ENCODE data around the gene RXRA. TPM values are rescaled to one million over a fixed set of nuclear protein-coding genes. Genes with fewer than 3 reads are reported as not detected.
A peak's percentile ranks its signal among the peaks of the same experiment; 100 is the strongest.

RXRA gene
- polyA plus RNA-seq, 1 donor: 74.6 TPM

DNA sequence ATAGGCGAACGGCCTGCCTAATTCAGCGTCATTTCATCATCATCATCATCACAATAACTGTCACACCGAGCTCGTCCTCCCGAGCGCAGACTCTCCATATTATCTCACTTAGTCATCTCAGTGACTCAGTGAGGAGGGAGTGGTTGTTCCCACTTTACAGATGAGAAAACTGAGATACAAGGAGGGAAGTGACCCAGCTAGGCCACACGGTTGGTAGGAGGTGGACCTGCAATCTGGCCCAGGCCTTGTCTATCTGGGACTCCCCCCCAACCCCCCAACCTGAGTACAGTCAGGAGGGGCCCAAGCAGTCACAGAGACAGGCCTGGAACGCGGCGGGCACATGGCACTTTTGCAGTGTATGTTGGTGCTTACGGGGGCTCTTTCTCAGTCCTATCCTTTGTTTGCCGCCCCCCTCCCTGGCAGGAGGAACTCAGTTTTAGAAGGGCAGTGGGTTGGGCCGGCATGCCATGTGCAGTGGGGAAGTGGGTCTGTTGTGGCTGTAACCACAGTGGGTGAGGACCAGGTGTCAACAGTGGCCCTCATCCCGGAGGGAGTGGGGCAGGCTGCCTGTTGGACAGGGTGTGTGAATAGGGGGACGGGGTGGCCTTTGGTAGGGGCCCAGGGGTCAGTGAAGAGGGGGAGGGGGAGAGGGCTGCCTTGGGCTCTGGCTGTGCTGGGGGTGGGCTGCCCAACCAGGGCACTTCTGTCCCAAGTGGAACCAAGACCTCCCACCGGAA, 1.7 kb upstream of the RXRA start:
- Histone ChIP-seq H3K4me3 (ENCODE audit: low read length) (peak overlapping the region; percentile 83), H3K27ac (ENCODE audit: low read length) (no peak overlapping the region), H3K9me3 (ENCODE audit: control insufficient read depth, low read depth, low read length) (peaks cover 2% of the 10 kb centered on the region), H3K36me3 (ENCODE audit: control insufficient read depth, insufficient read depth, low read length) (no peaks in the 10 kb centered on the region), H3K27me3 (ENCODE audit: control insufficient read depth, insufficient read depth, low read length) (no peaks in the 10 kb centered on the region), H3K4me1 (ENCODE audit: control insufficient read depth, insufficient read depth, low read length) (peaks cover 43% of the 10 kb centered on the region)
- whole genome bisulfite sequencing (ENCODE audit: insufficient coverage, low lambda C conversion rate): no CpG with 5 or more reads among the region's 17 CpGs
- DNase-seq: no peak

DNA sequence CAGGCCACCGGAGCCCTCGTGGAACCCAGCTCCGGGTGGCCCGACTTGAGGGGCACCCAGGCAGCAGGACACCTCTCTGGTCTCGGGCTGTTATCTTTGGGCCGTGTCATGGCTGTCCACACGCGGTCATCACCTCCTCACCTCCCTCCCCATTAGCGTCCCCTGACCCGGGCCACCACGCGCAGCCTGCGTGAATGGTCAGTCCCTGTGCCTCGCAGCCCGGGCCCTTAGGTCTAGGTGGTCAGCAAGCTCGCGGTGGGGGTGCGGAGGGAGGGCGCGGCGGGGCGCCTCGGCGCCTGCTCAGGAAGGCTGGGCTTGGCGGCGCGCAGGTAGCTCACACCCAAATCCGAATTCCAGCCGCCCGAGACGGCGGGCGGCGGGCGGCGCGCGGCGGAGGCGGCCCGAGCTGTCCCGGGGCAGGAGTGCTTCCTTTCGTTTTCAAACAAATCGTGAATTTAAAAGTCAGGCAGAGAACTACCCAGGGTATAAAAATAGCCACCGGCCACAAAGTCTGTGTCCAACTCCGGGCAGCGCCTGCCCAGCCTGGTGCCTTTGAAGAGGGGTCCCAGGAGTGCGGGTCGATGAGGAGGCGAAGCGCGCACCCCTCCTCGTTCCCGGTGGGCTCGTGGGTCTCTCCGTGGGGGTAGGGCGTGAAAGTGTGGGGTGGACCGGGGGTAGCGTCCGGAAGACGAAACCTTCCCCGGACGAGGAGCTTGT, 1.0 kb upstream of the RXRA start:
- Histone ChIP-seq H3K36me3 (ENCODE audit: control insufficient read depth, insufficient read depth, low read length) (no peaks in the 10 kb centered on the region), H3K4me1 (ENCODE audit: control insufficient read depth, insufficient read depth, low read length) (peaks cover 49% of the 10 kb centered on the region), H3K27me3 (ENCODE audit: control insufficient read depth, insufficient read depth, low read length) (no peaks in the 10 kb centered on the region), H3K4me3 (ENCODE audit: low read length) (peak overlapping the region; percentile 83), H3K27ac (ENCODE audit: low read length) (peak overlapping the region; percentile 75), H3K9me3 (ENCODE audit: control insufficient read depth, low read depth, low read length) (peaks cover 2% of the 10 kb centered on the region)
- peak in 1 of 2 donors; percentile 76 for DNase-seq
- no CpG with 5 or more reads among the region's 63 CpGs for WGBS (ENCODE audit: insufficient coverage, low lambda C conversion rate)

DNA sequence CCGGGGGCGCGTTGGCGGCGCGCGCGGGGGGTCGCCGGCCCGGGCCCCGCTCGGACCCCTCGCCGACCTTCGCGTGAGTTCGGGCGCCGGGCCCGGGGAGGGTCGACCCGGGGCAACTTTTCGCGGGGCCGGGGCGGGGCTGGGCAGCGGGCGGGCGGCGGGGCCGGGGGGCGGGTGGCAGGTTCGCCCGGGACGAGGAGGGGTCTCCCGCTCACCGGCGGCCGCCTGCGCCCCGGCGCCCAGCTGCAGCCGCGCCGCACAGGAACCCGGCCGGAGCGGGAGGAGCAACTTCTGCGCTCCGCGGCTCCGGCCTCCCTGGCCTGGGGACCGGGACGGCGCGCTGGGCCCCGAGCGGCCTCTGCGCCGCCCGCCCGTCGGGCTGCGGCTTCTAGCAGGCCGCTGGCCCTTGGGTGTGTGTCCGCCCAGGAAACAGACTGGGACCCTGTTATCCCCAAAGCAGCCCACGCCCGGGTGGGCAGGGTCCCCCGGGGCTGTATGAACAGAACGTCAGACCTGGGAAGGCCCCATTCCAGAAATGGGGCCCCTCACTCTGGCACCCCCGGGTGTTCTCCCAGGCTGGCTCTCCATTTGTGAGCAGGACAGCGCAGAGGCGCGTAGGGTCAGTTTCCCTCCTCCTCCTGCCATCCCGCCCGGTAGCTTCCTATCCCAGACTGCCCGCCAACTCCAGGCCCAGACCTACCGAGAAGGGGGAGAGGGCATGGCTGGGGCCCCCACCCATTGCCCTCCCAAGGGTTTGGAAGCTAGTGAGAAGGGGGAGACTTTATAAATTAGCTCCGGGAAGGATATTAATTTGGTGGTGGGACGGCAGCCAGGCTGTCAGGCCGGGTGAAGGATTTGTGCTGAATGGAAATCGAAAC, 708 bp downstream of the RXRA start:
- Histone ChIP-seq H3K4me3 (ENCODE audit: low read length) (peak overlapping the region; percentile 93), H3K4me1 (ENCODE audit: control insufficient read depth, insufficient read depth, low read length) (peaks cover 49% of the 10 kb centered on the region), H3K27ac (ENCODE audit: low read length) (peak overlapping the region; percentile 97), H3K36me3 (ENCODE audit: control insufficient read depth, insufficient read depth, low read length) (no peaks in the 10 kb centered on the region), H3K27me3 (ENCODE audit: control insufficient read depth, insufficient read depth, low read length) (no peaks in the 10 kb centered on the region), H3K9me3 (ENCODE audit: control insufficient read depth, low read depth, low read length) (peaks cover 2% of the 10 kb centered on the region)
- no CpG with 5 or more reads among the region's 83 CpGs for WGBS (ENCODE audit: insufficient coverage, low lambda C conversion rate)
- DNase-seq: peak in 1 of 2 donors; percentile 47

DNA sequence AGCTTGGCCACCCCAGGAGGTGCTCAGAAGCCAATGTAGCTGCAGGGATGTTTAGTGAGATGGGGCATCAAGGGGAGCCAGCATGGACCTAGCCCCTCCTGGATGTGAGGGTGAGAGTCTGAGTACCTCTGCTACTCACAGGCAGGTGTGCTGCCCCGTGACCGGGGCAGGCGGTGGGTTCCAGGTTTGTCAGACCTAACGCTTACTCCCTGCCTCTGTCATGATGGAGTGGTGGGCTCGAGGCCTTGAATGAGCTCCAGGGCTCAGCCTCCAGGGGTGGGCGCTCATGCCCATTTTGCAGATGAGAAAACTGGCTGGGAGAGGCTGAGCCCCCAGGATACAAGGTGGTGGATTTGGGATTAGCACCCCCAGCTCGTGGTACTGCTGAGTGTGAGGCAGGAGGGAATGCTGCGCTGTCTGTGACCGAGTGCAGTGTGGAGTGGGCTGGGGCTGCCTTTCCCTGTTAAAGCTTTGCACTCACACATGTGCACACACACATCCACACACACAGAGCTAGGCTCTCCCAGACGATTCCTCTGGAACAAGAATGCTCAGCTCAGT, 1.5 kb downstream of the RXRA start:
- H3K4me3 ChIP-seq (ENCODE audit: low read length): peak overlapping the region; percentile 93
- H3K9me3 ChIP-seq (ENCODE audit: control insufficient read depth, low read depth, low read length): peaks cover 2% of the 10 kb centered on the region
- no CpG with 5 or more reads among the region's 10 CpGs for WGBS (ENCODE audit: insufficient coverage, low lambda C conversion rate)
- no peaks in the 10 kb centered on the region for H3K36me3 ChIP-seq (ENCODE audit: control insufficient read depth, insufficient read depth, low read length)
- H3K27me3 ChIP-seq (ENCODE audit: control insufficient read depth, insufficient read depth, low read length): no peaks in the 10 kb centered on the region
- H3K4me1 ChIP-seq (ENCODE audit: control insufficient read depth, insufficient read depth, low read length): peaks cover 54% of the 10 kb centered on the region
- peak overlapping the region; percentile 97 for H3K27ac ChIP-seq (ENCODE audit: low read length)
- peak in 1 of 2 donors; percentile 41 for DNase-seq

DNA sequence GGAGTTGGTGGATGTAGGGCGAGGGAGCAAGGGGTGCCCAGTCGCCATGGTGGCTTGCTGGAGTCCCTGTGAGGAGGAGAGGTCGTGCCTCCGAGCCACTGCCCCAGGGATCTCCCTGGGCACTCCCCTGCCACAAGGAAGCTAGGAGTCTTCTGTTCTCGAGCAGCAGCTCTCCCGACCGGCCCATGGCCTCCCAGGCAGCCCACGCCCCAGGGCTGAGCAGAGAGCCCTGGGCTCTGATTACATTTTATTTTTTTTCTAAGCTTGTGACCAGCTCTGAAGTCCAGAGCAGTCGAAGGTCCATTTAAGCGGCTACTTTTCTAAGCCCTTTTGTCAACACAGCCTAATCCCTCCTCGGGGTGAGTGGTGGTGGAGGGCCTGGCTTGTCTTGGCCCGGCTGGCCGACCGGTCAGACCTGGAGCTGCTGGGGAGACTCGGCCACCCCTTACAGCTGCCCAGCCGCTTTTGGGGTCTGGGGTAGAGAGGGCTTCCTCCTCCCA, 2.1 kb downstream of the RXRA start:
- Histone ChIP-seq H3K36me3 (ENCODE audit: control insufficient read depth, insufficient read depth, low read length) (no peaks in the 10 kb centered on the region), H3K9me3 (ENCODE audit: control insufficient read depth, low read depth, low read length) (peaks cover 2% of the 10 kb centered on the region), H3K27me3 (ENCODE audit: control insufficient read depth, insufficient read depth, low read length) (no peaks in the 10 kb centered on the region), H3K4me3 (ENCODE audit: low read length) (peak overlapping the region; percentile 93), H3K4me1 (ENCODE audit: control insufficient read depth, insufficient read depth, low read length) (peaks cover 60% of the 10 kb centered on the region), H3K27ac (ENCODE audit: low read length) (peak overlapping the region; percentile 97)
- peak in 1 of 2 donors; percentile 78 for DNase-seq
- no CpG with 5 or more reads among the region's 16 CpGs for WGBS (ENCODE audit: insufficient coverage, low lambda C conversion rate)

DNA sequence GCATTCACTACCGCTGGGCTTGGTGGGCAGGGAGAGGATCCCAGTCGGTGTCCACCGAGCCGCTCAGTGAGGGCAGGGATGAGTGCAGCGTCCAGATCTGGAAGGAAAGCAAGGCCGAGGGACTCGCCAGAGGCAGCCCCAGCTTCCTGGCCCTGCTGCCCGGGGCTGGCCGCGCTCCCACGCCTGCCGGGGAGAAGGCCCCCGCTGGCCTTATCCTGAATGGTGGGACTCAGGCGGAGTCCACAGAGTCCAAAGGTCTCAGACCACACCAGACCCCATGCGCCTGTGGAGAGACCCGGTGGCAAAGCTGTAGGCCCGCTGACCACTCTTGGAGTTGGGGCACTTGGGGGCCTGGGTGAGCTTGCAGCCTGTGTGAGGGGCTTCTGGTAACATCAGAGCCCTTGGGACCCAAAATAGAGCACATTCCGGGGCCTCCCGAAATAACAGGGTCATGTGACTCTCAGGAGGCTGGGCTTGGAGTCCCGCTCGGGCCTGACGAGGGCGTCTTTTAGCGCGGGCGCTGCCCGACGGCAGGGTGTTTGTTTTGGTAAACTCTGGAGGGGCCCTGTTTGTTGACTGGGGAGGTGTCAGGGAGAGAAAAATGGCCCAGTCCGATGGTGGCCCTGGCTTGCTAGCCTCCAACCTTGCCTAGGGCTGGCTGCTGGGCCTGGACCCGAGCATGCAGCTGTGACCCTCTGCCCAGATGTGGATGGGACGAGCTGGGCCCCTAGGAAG, 2.8 kb downstream of the RXRA start:
- H3K4me1 ChIP-seq (ENCODE audit: control insufficient read depth, insufficient read depth, low read length): peaks cover 65% of the 10 kb centered on the region

DNA sequence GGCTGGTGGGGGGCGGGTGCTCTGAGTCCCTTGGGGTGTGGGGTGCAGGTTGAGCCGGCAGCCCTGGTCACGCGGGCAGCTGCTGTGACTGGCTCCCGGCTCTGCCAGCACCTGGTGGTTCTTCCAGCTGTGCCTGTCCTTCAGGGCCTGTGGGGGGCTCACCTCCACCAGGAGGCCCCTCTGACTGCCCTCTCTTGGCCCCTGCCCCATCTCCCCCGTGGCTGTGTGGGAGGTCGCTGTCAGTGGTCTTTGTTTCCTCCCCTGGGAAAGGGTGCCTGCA, 3.3 kb downstream of the RXRA start:
- no CpG with 5 or more reads among the region's 7 CpGs for WGBS (ENCODE audit: insufficient coverage, low lambda C conversion rate)
- Histone ChIP-seq H3K4me1 (ENCODE audit: control insufficient read depth, insufficient read depth, low read length) (peaks cover 71% of the 10 kb centered on the region), H3K27ac (ENCODE audit: low read length) (peak overlapping the region; percentile 97), H3K36me3 (ENCODE audit: control insufficient read depth, insufficient read depth, low read length) (no peaks in the 10 kb centered on the region), H3K27me3 (ENCODE audit: control insufficient read depth, insufficient read depth, low read length) (no peaks in the 10 kb centered on the region), H3K9me3 (ENCODE audit: control insufficient read depth, low read depth, low read length) (no peaks in the 10 kb centered on the region), H3K4me3 (ENCODE audit: low read length) (peak overlapping the region; percentile 93)
- peak in 1 of 2 donors; percentile 59 for DNase-seq

More for the DNA sequence above, 2.8 kb downstream of the RXRA start:
- Histone ChIP-seq H3K4me3 (ENCODE audit: low read length) (peak overlapping the region; percentile 93), H3K27ac (ENCODE audit: low read length) (peak overlapping the region; percentile 97), H3K9me3 (ENCODE audit: control insufficient read depth, low read depth, low read length) (peaks cover 1% of the 10 kb centered on the region), H3K27me3 (ENCODE audit: control insufficient read depth, insufficient read depth, low read length) (no peaks in the 10 kb centered on the region), H3K36me3 (ENCODE audit: control insufficient read depth, insufficient read depth, low read length) (no peaks in the 10 kb centered on the region)
- WGBS (ENCODE audit: insufficient coverage, low lambda C conversion rate): no CpG with 5 or more reads among the region's 31 CpGs
- DNase-seq: peak in 1 of 2 donors; percentile 74

DNA sequence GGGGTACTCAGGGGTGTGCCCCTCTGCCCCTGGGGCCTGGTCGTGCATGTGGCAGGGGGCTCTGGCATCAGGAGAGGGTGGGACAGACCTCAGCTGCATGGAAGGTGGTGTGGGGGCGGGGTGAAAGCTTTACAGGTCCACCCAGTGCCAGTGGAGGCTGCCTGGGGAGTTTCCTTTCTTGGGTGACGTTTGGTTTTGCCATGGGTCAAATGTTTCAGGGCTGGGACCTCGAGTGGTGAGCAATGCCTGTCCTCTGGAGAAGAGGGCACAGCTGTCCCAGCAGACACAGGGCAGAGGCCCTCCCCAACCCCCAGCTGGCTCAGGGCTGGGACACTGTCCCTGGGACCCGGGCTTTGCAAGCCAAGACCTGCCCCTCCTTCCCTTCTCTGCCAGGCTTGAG, 3.6 kb downstream of the RXRA start:
- Histone ChIP-seq H3K36me3 (ENCODE audit: control insufficient read depth, insufficient read depth, low read length) (no peaks in the 10 kb centered on the region), H3K9me3 (ENCODE audit: control insufficient read depth, low read depth, low read length) (no peaks in the 10 kb centered on the region), H3K27ac (ENCODE audit: low read length) (peak overlapping the region; percentile 97), H3K27me3 (ENCODE audit: control insufficient read depth, insufficient read depth, low read length) (no peaks in the 10 kb centered on the region), H3K4me3 (ENCODE audit: low read length) (peak overlapping the region; percentile 93), H3K4me1 (ENCODE audit: control insufficient read depth, insufficient read depth, low read length) (peaks cover 74% of the 10 kb centered on the region)
- WGBS (ENCODE audit: insufficient coverage, low lambda C conversion rate): no CpG with 5 or more reads among the region's 5 CpGs
- no peak for DNase-seq

DNA sequence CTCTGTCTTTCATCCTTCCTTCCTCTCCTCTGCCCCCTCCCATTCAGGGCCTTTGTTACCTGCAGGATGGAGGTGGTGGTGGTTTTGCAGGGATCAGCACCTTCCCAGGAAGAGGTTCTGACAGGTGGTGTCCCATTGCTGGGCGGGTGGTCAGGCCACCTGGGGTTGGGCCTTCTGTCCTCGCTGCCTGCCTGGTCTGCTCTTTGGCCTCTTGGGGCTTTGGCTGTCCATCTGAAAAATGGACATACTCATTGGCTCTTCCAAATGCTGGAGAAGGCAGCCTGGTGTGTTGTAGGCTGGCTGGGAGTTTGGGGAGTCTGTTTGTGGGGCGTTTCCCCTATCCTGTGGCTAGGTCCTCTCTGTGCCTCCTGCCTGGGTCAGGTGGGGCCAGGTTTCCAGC, 4.3 kb downstream of the RXRA start:
- no peak for DNase-seq
- Histone ChIP-seq H3K9me3 (ENCODE audit: control insufficient read depth, low read depth, low read length) (no peaks in the 10 kb centered on the region), H3K27me3 (ENCODE audit: control insufficient read depth, insufficient read depth, low read length) (no peaks in the 10 kb centered on the region), H3K4me1 (ENCODE audit: control insufficient read depth, insufficient read depth, low read length) (peaks cover 78% of the 10 kb centered on the region), H3K27ac (ENCODE audit: low read length) (peak overlapping the region; percentile 97), H3K4me3 (ENCODE audit: low read length) (no peak overlapping the region), H3K36me3 (ENCODE audit: control insufficient read depth, insufficient read depth, low read length) (no peaks in the 10 kb centered on the region)
- no CpG with 5 or more reads among the region's 3 CpGs for WGBS (ENCODE audit: insufficient coverage, low lambda C conversion rate)

Data from large intestine (tissue), 3 donors.